Breast epithelium (tissue), 3 donors: ENCODE data around the gene CRAMP1.

ENCODE experiments used
- POLR2A ChIP-seq: fragments of 450-650 bp; IDR thresholded peaks from one replicate; pipeline ENCODE4 v1.6.1; 2016; ENCODE audit warnings: antibody characterized with exemption, mild to moderate bottlenecking, moderate library complexity
- POLR2AphosphoS5 ChIP-seq, 3 donors: sonication (generic); formaldehyde crosslinking; IDR thresholded peaks; one replicate each; pipeline ENCODE4 v1.6.1; 2017; ENCODE audit warnings: antibody characterized with exemption in 3 of 3

- no peak for TF ChIP-seq POLR2AphosphoS5 (IDR thresholded peaks at IDR 0.05)
- no peak for TF ChIP-seq POLR2A
Measured at GRCh38 chr16:1723450-1724147, 111.4 kb downstream of the CRAMP1 start.
